Vagina (tissue), 2 donors: ENCODE results near the gene TPD52L1.

Source experiments
- POLR2A ChIP-seq, 2 donors: fragments of 450-650 bp; IDR thresholded peaks; one replicate each; pipeline ENCODE4 v1.6.1; 2017; ENCODE audit warnings: antibody characterized with exemption in 2 of 2, mild to moderate bottlenecking in 2 of 2, moderate library complexity in 2 of 2
- POLR2AphosphoS5 ChIP-seq, 2 donors: sonication (generic); formaldehyde crosslinking; IDR thresholded peaks; one replicate each; pipeline ENCODE4 v1.9.0; 2017; ENCODE audit warnings: antibody characterized with exemption in 2 of 2, mild to moderate bottlenecking in 2 of 2, low read depth in 1 of 2; ENCODE audit not compliant: insufficient read depth in 1 of 2
- TF ChIP-seq, protein P1 (sequence below), 3 experiments: fragments of 450-650 bp in 2 of 3; fragments of 200-600 bp in 1 of 3; sonication (generic) in 1 of 3; IDR thresholded peaks; one replicate each; pipeline ENCODE4 v1.5.1; 2017 to 2019; ENCODE audit warnings: antibody characterized with exemption in 3 of 3, mild to moderate bottlenecking in 2 of 3, moderate library complexity in 2 of 3

DNA sequence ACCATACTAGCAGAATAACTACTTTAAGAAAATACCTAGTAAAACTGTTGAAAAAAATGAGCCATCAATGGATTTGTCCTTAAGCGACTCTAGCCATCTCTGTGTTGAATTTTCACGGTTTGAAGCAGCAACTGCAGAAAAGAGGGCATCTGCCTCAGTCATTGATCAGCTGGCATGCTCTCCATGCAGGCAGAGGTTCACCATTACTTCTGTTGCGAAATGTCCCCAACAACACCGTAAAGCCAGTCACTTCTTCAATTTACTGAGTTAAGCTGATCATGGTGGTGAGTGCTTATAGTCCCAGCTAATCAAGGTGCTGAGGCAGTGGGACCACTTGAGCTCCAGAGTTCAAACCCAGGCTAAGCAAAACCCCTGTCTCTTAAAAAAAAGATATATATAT is 11.1 kb downstream of the TPD52L1 start:
- TF ChIP-seq POLR2A (IDR thresholded peaks at IDR 0.05) (no peak), POLR2AphosphoS5 (IDR thresholded peaks at IDR 0.05; ENCODE audit: insufficient read depth in 1 of 2, low read depth in 1 of 2) (no peak)
- TF ChIP-seq, protein P1, sequence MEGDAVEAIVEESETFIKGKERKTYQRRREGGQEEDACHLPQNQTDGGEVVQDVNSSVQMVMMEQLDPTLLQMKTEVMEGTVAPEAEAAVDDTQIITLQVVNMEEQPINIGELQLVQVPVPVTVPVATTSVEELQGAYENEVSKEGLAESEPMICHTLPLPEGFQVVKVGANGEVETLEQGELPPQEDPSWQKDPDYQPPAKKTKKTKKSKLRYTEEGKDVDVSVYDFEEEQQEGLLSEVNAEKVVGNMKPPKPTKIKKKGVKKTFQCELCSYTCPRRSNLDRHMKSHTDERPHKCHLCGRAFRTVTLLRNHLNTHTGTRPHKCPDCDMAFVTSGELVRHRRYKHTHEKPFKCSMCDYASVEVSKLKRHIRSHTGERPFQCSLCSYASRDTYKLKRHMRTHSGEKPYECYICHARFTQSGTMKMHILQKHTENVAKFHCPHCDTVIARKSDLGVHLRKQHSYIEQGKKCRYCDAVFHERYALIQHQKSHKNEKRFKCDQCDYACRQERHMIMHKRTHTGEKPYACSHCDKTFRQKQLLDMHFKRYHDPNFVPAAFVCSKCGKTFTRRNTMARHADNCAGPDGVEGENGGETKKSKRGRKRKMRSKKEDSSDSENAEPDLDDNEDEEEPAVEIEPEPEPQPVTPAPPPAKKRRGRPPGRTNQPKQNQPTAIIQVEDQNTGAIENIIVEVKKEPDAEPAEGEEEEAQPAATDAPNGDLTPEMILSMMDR (IDR thresholded peaks at IDR 0.05): no peak
